Peyer's patch (tissue), 4 donors: ENCODE measurements around the gene G0S2. TPM values are rescaled to one million over a fixed set of nuclear protein-coding genes. Genes with fewer than 3 reads are reported as not detected.
A peak's percentile ranks its signal among the peaks of the same experiment; 100 is the strongest.

Experiments
- DNase-seq, 3 donors: peaks; one replicate each; pipeline ENCODE4 v3.0.0-alpha.2; 2017 to 2019
- H3K27ac ChIP-seq, 4 donors: fragments of 200-600 bp; sonication (generic); one replicate each; pipeline ENCODE4 v1.5.1; 2016 to 2019
- H3K27me3 ChIP-seq, 2 donors: fragments of 200-600 bp; sonication (generic); one replicate each; pipeline ENCODE4 v1.5.1; 2019
- H3K36me3 ChIP-seq, 3 donors: fragments of 200-600 bp; sonication (generic); one replicate each; pipeline ENCODE4 v1.5.1; 2016 to 2019
- H3K4me1 ChIP-seq, 4 donors: fragments of 200-600 bp; sonication (generic); one replicate each; pipeline ENCODE4 v1.5.1; 2016 to 2019
- H3K4me3 ChIP-seq, 4 donors: fragments of 200-600 bp; sonication (generic); 1 replicate in 3 of 4; 2 replicates in 1 of 4; pipeline ENCODE4 v1.5.1; 2016 to 2019; ENCODE audit warnings: mild to moderate bottlenecking in 1 of 4
- H3K9me3 ChIP-seq, 4 donors: fragments of 200-600 bp; sonication (generic); one replicate each; pipeline ENCODE4 v1.5.1; 2016 to 2019; ENCODE audit warnings: mild to moderate bottlenecking in 1 of 4
- POLR2A ChIP-seq, 2 donors: fragments of 450-650 bp; IDR thresholded peaks; one replicate each; pipeline ENCODE4 v1.5.1; 2017; ENCODE audit warnings: antibody characterized with exemption in 2 of 2, mild to moderate bottlenecking in 2 of 2, moderate library complexity in 2 of 2
- total RNA-seq, 4 donors: library from RNA; depleted of rRNA; stranded (reverse); fragments of >200 nt; gene quantifications; one replicate each; pipeline ENCODE4 v1.1.0, GENCODE V29; 2016
- TF ChIP-seq, protein P1 (sequence below), 6 experiments: fragments of 450-650 bp in 4 of 6; fragments of 200-600 bp in 2 of 6; sonication (generic) in 1 of 6; IDR thresholded peaks; one replicate each; pipeline ENCODE4 v1.5.1; 2017 to 2019; ENCODE audit warnings: antibody characterized with exemption in 6 of 6, mild to moderate bottlenecking in 3 of 6, moderate library complexity in 1 of 6

G0S2 gene
- total RNA-seq, 4 donors from 2014 or later = 2.3 to 70.4 (median 14.1) TPM

DNA sequence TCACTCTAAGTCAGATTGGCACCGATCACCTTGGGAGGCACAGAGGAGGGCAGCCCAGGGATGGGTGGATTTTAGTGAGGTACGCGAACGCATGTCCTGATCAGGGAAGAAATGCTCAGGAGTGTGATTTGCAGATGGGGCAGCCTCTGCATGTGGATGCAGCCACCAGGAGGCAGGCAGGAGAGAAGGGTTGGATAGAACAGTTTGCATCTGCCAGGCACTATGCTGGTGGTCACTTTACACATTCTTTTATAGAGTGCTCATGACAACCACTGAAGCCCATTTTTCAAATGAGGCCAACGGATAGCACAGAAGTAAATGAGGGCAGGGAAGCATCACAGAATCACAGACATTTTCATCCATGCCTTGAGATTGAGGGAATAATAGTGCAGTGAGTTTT, 28.7 kb upstream of the G0S2 start:
- TF ChIP-seq, protein P1, sequence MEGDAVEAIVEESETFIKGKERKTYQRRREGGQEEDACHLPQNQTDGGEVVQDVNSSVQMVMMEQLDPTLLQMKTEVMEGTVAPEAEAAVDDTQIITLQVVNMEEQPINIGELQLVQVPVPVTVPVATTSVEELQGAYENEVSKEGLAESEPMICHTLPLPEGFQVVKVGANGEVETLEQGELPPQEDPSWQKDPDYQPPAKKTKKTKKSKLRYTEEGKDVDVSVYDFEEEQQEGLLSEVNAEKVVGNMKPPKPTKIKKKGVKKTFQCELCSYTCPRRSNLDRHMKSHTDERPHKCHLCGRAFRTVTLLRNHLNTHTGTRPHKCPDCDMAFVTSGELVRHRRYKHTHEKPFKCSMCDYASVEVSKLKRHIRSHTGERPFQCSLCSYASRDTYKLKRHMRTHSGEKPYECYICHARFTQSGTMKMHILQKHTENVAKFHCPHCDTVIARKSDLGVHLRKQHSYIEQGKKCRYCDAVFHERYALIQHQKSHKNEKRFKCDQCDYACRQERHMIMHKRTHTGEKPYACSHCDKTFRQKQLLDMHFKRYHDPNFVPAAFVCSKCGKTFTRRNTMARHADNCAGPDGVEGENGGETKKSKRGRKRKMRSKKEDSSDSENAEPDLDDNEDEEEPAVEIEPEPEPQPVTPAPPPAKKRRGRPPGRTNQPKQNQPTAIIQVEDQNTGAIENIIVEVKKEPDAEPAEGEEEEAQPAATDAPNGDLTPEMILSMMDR (IDR thresholded peaks at IDR 0.05) = peak in 3 of 6 experiments; percentile 15 to 17 (median 16)
- no peak for TF ChIP-seq POLR2A (IDR thresholded peaks at IDR 0.05)
- Histone ChIP-seq H3K36me3 (no peaks in the 10 kb centered on the region), H3K27me3 (no peaks in the 10 kb centered on the region), H3K4me3 (no peak overlapping the region), H3K4me1 (peaks cover 0 to 83% (median 5%) of the 10 kb centered on the region in 4 donors), H3K27ac (peak overlapping the region in 1 of 4 donors; percentile 22), H3K9me3 (no peaks in the 10 kb centered on the region)
- no peak for DNase-seq

DNA sequence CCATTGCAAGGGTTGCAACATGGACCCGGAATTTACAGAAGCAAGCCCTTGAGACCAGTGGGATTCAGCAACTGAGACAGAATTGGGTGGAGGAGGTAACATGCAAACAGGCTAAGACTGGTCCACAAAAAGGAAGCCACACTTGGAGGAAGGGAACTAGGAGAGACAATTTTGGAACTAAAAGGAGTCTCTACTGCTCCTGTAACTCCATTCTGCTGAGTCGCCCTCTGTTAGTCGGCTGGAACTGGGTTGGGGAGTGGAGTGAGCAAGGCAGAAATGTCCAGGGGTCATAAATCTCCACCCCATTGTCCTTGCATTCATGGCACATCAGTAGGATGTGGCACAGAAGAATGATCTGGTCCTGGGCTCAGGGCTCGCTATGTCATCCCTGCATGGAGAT, 28.1 kb upstream of the G0S2 start:
- no peaks in the 10 kb centered on the region for H3K36me3 ChIP-seq
- TF ChIP-seq, protein P1 (IDR thresholded peaks at IDR 0.05) = no peak
- TF ChIP-seq POLR2A (IDR thresholded peaks at IDR 0.05) = no peak
- H3K9me3 ChIP-seq = no peaks in the 10 kb centered on the region
- H3K4me3 ChIP-seq = no peak overlapping the region
- H3K4me1 ChIP-seq = peaks cover 0 to 80% (median 4%) of the 10 kb centered on the region in 4 donors
- no peak overlapping the region for H3K27ac ChIP-seq
- H3K27me3 ChIP-seq = no peaks in the 10 kb centered on the region
- no peak for DNase-seq

DNA sequence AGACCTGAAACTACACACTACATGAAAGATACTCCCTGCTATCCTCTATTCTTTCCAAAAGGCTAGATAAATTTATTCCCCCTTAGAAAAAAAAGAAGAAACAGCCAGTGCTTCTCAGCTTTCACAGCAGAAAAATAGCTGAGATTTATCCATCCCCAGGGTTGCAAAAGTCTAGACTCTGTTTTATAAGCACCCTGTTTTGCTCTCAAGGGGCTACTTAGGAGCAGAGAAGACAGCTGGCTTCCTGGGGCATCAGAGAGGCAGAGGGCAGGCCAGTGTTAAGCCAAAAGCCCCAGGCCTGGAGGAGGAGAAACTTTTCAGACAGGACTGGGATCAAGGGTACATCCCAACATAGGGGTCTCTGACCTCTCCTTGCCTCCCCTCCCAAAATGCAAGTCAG, 26.9 kb upstream of the G0S2 start:
- Histone ChIP-seq H3K9me3 (no peaks in the 10 kb centered on the region), H3K36me3 (no peaks in the 10 kb centered on the region), H3K27ac (no peak overlapping the region), H3K27me3 (no peaks in the 10 kb centered on the region), H3K4me1 (peaks cover 0 to 75% (median 2%) of the 10 kb centered on the region in 4 donors), H3K4me3 (no peak overlapping the region)
- no peak for TF ChIP-seq POLR2A (IDR thresholded peaks at IDR 0.05)
- TF ChIP-seq, protein P1 (IDR thresholded peaks at IDR 0.05) = no peak
- no peak for DNase-seq

- Histone ChIP-seq H3K4me1 (peaks cover 0 to 73% (median 2%) of the 10 kb centered on the region in 4 donors), H3K9me3 (no peaks in the 10 kb centered on the region), H3K27ac (peak overlapping the region in 3 of 4 donors; percentile 42 to 93 (median 72)), H3K4me3 (no peak overlapping the region), H3K36me3 (no peaks in the 10 kb centered on the region), H3K27me3 (no peaks in the 10 kb centered on the region)
- TF ChIP-seq, protein P1 (IDR thresholded peaks at IDR 0.05) = no peak
- peak in 1 of 2 donors; percentile 51 for TF ChIP-seq POLR2A (IDR thresholded peaks at IDR 0.05)
- peak in 1 of 3 donors; percentile 59 for DNase-seq
These were observed 26.1 kb upstream of the G0S2 start for GRCh38 chr1:209648931-209649776.

DNA sequence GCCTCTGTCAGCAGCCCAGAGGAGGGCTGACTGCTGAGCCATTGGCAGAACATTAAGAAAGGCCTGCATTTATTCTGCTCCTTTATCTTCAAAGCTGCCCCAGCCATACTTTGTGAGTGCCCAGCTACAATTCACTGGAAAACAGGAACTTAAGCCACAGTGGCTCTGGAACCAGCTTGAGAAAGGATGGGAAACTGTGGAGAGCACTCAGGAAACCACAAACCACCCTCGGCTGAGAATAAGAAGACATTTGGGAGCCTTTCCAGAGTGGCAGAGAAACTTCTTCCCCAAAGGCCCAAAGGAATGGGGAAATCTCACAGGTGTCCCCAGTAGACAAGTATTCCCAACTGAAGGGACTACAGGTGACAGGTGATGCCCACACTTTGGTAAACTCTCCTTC, 24.8 kb upstream of the G0S2 start:
- Histone ChIP-seq H3K27ac (peak overlapping the region in 3 of 4 donors; percentile 76 to 93 (median 90)), H3K4me3 (peak overlapping the region in 2 of 4 donors; percentile 39 to 52), H3K36me3 (no peaks in the 10 kb centered on the region), H3K4me1 (peaks cover 0 to 71% (median 2%) of the 10 kb centered on the region in 4 donors), H3K27me3 (no peaks in the 10 kb centered on the region), H3K9me3 (no peaks in the 10 kb centered on the region)
- no peak for DNase-seq
- TF ChIP-seq, protein P1 (IDR thresholded peaks at IDR 0.05) = no peak
- TF ChIP-seq POLR2A (IDR thresholded peaks at IDR 0.05) = no peak
